Ovary (tissue), 3 donors: ENCODE data around the gene TNRC6A.
"Not testable (repeated sequence)": the region's sequence is repeated elsewhere in the genome, so short reads cannot be mapped to it uniquely, and the experiment has no call there.

Source experiments
- EP300 ChIP-seq: sonication (generic); formaldehyde crosslinking; IDR thresholded peaks from one replicate; pipeline ENCODE4 v1.6.1; 2017; ENCODE audit warnings: antibody characterized with exemption
- POLR2A ChIP-seq: fragments of 450-650 bp; IDR thresholded peaks from one replicate; pipeline ENCODE4 v1.6.1; 2017; ENCODE audit warnings: antibody characterized with exemption, mild to moderate bottlenecking, moderate library complexity
- TF ChIP-seq, protein P1 (sequence below), 3 donors: fragments of 450-650 bp in 2 of 3; fragments of 200-600 bp in 1 of 3; IDR thresholded peaks; one replicate each; pipeline versions ENCODE4 v1.5.1 to v1.8.0; 2016 to 2022; ENCODE audit warnings: antibody characterized with exemption in 3 of 3, mild to moderate bottlenecking in 1 of 3
- donor health status: DM: no; HTN: no; CAD: no.

- not testable (repeated sequence) for TF ChIP-seq EP300, POLR2A
- TF ChIP-seq, protein P1, sequence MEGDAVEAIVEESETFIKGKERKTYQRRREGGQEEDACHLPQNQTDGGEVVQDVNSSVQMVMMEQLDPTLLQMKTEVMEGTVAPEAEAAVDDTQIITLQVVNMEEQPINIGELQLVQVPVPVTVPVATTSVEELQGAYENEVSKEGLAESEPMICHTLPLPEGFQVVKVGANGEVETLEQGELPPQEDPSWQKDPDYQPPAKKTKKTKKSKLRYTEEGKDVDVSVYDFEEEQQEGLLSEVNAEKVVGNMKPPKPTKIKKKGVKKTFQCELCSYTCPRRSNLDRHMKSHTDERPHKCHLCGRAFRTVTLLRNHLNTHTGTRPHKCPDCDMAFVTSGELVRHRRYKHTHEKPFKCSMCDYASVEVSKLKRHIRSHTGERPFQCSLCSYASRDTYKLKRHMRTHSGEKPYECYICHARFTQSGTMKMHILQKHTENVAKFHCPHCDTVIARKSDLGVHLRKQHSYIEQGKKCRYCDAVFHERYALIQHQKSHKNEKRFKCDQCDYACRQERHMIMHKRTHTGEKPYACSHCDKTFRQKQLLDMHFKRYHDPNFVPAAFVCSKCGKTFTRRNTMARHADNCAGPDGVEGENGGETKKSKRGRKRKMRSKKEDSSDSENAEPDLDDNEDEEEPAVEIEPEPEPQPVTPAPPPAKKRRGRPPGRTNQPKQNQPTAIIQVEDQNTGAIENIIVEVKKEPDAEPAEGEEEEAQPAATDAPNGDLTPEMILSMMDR (IDR thresholded peaks at IDR 0.05), result not testable (repeated sequence)
Measured at GRCh38 chr16:24812813-24813212, 83.4 kb downstream of the TNRC6A start.
